ENCODE data around the gene FAM193A.
"Not testable (repeated sequence)": the region's sequence is repeated elsewhere in the genome, so short reads cannot be mapped to it uniquely, and the experiment has no call there.

Gene FAM193A

DNA sequence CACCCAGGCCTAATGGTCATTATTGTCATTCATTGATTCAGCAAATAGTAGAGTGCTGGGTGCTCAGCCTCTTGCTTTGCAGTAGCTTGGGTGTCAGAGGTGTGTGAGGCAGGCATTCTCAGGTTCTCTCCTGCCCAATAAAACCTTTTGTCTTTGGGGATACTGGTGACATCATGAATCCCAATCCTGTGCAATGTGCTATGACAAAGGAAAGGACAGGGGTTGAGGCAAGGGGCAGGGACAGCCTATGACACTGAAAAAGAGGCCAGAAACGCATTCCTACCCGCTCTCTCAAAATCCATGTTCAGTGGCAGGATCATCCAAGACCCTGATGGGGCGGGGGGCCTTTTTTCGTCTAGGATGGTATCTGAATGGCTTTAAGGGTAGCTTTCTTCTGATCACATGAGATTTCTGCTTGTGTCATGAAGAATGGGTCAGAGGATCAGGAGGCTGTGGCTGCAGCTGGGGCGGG, 1.5 kb upstream of the FAM193A start:
- H3K27me3 ChIP-seq (ENCODE audit: control insufficient read depth, insufficient read depth, low read length): no peaks in the 10 kb centered on the region
- no peaks in the 10 kb centered on the region for H3K36me3 ChIP-seq (ENCODE audit: control insufficient read depth, insufficient read depth, low read length)
- peak overlapping the region; percentile 96 for H3K27ac ChIP-seq (ENCODE audit: low read depth, low read length)
- peak overlapping the region; percentile 90 for H3K4me3 ChIP-seq (ENCODE audit: low read length)
- no peak overlapping the region for H3K9ac ChIP-seq (ENCODE audit: low read length)
- peaks cover 4% of the 10 kb centered on the region for H3K4me1 ChIP-seq (ENCODE audit: control insufficient read depth, insufficient read depth, low read length)

DNA sequence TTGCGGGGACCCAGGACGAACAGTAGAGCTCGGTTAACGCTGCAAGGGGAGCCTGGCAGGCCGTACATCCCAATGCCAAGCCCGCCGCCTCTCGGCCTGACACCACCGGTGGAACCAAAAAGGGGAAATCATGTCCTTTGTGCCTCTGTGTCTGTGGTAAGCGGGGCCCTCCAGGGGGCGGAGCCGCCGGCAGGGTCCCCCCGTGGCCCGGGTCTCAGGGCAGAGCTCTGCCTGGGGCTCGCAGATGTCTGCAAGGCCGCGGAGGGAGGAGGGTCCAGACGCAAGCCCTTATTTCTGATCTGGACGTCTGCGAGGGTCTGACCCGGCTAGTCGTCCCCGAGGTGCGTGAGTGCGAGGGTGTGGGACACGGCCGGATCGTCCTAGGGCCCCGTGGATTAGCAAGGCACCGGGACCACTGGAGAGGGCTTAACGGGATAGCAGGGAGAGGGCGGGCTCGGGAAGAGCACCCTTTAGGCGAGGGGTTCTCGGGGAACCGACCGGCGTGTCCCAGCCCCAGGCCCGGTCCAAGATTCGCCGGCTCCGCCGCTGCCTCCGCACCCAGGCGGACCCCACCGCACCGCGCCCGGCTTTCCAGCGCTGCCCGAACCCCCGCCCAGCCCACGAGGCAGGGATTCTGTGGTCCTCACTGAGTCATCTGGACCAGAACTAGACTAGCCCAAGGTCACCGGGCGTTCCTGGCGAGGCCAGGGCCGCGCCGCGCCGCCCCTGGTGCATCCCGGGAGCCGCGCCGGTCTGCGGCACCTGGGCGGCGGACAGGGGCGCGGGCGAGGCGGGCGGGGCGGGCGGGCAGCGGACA, 863 bp upstream of the FAM193A start:
- peak overlapping the region; percentile 96 for H3K27ac ChIP-seq (ENCODE audit: low read depth, low read length)
- peak overlapping the region; percentile 90 for H3K4me3 ChIP-seq (ENCODE audit: low read length)
- H3K36me3 ChIP-seq (ENCODE audit: control insufficient read depth, insufficient read depth, low read length): no peaks in the 10 kb centered on the region
- peak overlapping the region; percentile 88 for H3K9ac ChIP-seq (ENCODE audit: low read length)
- H3K4me1 ChIP-seq (ENCODE audit: control insufficient read depth, insufficient read depth, low read length): peaks cover 4% of the 10 kb centered on the region
- no peaks in the 10 kb centered on the region for H3K27me3 ChIP-seq (ENCODE audit: control insufficient read depth, insufficient read depth, low read length)

DNA sequence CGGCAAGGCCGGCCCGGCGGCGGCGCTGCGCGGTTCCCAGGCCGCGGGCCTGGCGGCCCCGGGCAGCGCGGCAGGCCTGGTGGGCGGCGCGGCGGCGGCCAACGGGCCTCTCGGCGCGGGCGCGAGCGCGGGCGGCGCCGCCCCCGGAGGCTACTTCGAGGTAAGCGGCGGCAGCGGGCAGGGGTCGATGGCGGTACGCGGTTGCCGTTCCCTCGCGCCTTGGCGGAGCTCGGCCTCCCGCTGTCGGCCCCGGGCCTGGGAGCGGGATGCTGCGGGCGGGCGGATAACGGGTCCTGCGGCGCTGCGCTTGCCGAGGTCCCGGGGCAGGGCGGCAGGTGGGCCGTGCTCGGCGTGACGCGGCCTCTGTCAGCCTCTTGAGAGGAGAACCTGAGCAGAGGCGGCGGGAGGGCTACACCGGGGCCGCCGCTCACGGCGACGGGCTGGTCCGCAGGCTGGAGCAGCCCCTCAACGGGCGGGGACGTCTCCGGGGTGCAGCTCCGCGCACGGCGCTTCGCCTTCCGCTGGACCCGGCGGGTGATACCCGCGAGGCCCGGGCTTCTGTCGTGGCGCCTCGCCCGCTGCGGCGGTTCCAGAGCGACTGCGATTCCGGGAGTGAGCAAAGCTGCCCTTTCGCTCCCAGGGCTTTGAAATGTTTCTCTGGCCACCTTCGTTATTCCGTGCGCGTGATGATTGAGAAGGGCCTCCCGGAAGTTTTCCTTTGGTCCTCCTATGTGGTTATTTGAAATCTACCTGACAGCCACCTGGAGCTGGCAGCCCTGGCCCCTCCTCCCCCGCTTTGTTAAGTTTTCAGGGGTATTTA, 774 bp downstream of the FAM193A start:
- Histone ChIP-seq H3K9ac (ENCODE audit: low read length) (peak overlapping the region; percentile 73), H3K27me3 (ENCODE audit: control insufficient read depth, insufficient read depth, low read length) (no peaks in the 10 kb centered on the region), H3K4me1 (ENCODE audit: control insufficient read depth, insufficient read depth, low read length) (peaks cover 4% of the 10 kb centered on the region), H3K36me3 (ENCODE audit: control insufficient read depth, insufficient read depth, low read length) (no peaks in the 10 kb centered on the region), H3K27ac (ENCODE audit: low read depth, low read length) (peak overlapping the region; percentile 87), H3K4me3 (ENCODE audit: low read length) (peak overlapping the region; percentile 87)

DNA sequence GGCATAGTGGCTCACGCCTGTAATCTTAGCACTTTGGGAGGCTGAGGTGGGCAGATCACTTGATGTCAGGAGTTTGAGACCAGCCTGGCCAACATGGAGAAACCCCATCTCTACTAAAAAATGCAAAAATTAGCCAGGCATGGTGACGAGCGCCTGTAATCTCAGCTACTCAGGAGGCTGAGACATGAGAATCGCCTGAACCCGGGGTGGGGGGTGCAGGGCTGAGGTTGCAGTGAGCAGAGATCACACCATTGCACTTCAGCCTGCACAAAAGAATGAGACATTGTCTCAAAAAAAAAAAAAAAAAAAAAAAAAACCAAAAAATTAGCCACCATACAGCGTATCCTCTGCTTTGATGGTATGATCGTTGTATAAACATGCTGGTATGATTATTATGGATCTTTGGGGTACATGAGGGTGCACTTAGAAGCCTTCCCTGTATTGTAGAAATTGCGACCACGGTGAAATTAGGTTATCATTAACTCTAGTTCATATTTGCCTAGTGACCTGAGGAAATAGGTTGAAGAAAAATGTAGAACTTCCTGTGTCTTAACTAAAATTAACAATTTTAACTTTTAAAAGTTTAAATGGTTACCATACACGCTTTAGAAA, 7.2 kb downstream of the FAM193A start:
- H3K4me1 ChIP-seq (ENCODE audit: control insufficient read depth, insufficient read depth, low read length); H3K9ac ChIP-seq (ENCODE audit: low read length): not testable (repeated sequence)

DNA sequence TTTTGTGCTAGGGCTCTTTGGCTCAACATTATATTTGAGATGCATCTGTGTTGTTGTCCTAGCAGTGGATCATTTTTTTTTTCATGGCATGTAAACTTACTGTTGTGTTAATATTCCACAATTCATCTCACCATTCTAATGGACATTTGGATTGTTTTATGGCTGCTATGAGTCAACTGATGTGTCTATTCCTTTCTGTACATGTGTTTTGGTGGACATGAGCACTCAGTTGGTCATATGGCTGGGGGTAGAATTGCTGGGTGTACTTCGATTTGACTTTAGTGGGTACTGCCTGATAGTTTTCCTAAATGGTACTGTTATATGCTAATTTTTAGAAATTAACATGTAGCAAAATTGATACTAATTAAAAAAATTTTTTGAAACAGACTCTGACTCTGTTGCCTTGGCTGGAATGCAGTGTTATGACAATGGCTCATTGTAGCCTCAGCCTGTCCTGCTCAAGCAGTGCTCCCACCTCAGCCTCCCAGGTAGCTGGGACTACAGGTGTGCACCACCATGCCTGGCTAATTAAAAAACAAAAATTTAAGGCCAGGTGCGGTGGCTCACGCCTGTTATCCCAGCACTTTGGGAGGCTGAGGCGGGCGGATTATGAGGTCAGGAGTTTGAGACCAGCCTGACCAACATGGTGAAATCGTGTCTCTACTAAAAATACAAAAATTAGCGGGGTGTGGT, 9.0 kb downstream of the FAM193A start:
- Histone ChIP-seq H3K27ac (ENCODE audit: low read depth, low read length) (no peak overlapping the region), H3K36me3 (ENCODE audit: control insufficient read depth, insufficient read depth, low read length) (peaks cover 4% of the 10 kb centered on the region), H3K4me3 (ENCODE audit: low read length) (no peak overlapping the region), H3K4me1 (ENCODE audit: control insufficient read depth, insufficient read depth, low read length) (no peaks in the 10 kb centered on the region), H3K9ac (ENCODE audit: low read length) (no peak overlapping the region), H3K27me3 (ENCODE audit: control insufficient read depth, insufficient read depth, low read length) (no peaks in the 10 kb centered on the region)

More for the DNA sequence above, 7.2 kb downstream of the FAM193A start:
- not testable (repeated sequence) for H3K36me3 ChIP-seq (ENCODE audit: control insufficient read depth, insufficient read depth, low read length); H3K27me3 ChIP-seq (ENCODE audit: control insufficient read depth, insufficient read depth, low read length); H3K27ac ChIP-seq (ENCODE audit: low read depth, low read length); H3K4me3 ChIP-seq (ENCODE audit: low read length)

DNA sequence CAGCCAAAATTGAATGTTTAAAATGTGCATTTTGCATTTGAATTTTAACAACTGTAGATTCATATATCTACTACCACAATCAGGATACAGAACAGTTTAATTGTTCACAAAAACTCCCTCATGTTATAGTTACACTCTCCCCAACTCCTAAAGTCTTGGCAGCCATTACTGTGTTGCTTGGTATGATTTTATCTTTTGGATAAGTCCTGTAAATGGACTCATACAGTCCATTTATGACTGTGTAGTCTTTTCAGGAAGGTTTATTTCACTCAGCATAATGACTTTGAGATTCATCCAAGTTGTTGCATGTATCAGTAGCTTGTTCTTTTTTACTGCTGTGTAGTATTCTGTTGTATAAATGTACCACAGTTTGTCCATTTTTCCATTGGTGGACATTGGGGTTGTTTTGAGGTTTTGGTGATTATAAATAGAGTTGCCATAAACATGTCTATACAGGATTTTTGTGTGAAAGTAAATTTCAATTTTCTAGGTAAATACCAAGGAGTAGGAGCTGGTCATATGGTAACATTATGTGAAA, 9.9 kb downstream of the FAM193A start:
- H3K4me1 ChIP-seq (ENCODE audit: control insufficient read depth, insufficient read depth, low read length): no peaks in the 10 kb centered on the region
- no peaks in the 10 kb centered on the region for H3K27me3 ChIP-seq (ENCODE audit: control insufficient read depth, insufficient read depth, low read length)
- peaks cover 4% of the 10 kb centered on the region for H3K36me3 ChIP-seq (ENCODE audit: control insufficient read depth, insufficient read depth, low read length)
- H3K4me3 ChIP-seq (ENCODE audit: low read length): no peak overlapping the region
- H3K9ac ChIP-seq (ENCODE audit: low read length): no peak overlapping the region
- H3K27ac ChIP-seq (ENCODE audit: low read depth, low read length): no peak overlapping the region

DNA sequence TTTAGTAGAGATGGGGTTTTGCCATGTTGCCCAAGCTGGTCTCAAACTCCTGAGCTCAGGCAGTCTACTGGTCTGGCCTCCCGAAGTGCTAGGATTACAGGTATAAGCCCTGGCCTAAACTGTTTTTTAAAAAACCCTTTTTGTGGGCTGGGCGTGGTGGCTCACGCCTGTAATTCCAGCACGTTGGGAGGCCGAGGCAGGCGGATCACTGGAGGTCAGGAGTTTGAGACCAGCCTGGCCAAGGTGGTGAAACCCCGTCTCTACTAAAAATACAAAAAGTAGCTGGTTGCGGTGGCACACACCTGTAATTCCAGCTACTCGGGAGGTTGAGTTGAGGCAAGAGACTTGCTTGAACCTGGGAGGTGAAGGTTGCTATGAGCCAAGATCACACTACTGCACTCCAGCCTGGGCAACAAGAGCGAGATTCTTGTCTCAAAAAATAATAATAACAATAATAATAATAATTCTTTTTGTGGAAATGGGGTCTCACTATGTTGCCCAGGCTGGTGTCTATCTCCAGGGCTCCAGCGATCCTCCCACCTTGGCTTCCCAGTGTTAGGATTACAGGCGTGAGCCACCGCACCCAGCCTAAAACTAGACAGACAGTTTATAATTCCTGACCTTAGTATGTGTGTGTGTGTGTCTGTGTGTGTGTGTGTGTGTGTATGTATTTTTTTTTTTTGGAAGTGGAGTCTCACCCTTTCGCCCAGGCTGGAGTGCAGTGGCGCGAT, 10.7 kb downstream of the FAM193A start:
- not testable (repeated sequence) for H3K36me3 ChIP-seq (ENCODE audit: control insufficient read depth, insufficient read depth, low read length); H3K9ac ChIP-seq (ENCODE audit: low read length); H3K27ac ChIP-seq (ENCODE audit: low read depth, low read length); H3K4me3 ChIP-seq (ENCODE audit: low read length); H3K4me1 ChIP-seq (ENCODE audit: control insufficient read depth, insufficient read depth, low read length); H3K27me3 ChIP-seq (ENCODE audit: control insufficient read depth, insufficient read depth, low read length)

DNA sequence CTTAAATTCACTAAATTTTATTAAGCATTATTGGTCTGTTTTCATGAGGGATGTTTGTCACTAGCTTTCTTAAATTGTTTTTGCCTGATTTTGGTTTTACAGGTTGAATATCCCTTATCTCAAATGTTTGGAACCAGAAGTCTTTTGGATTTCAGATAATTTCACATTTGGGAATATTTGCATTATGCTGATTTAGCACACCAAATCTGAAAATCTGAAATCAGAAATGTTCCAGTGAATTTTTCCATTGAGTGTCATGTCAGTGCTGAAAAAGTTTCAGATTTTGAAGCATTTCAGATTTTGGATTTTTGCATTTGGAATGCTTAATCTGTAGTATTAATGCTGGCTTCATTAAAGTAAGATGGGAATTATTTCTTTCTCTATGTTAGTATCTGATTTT, 14.7 kb downstream of the FAM193A start:
- Histone ChIP-seq H3K9ac (ENCODE audit: low read length) (no peak overlapping the region), H3K27me3 (ENCODE audit: control insufficient read depth, insufficient read depth, low read length) (no peaks in the 10 kb centered on the region), H3K36me3 (ENCODE audit: control insufficient read depth, insufficient read depth, low read length) (no peaks in the 10 kb centered on the region), H3K4me1 (ENCODE audit: control insufficient read depth, insufficient read depth, low read length) (no peaks in the 10 kb centered on the region), H3K27ac (ENCODE audit: low read depth, low read length) (no peak overlapping the region), H3K4me3 (ENCODE audit: low read length) (no peak overlapping the region)

DNA sequence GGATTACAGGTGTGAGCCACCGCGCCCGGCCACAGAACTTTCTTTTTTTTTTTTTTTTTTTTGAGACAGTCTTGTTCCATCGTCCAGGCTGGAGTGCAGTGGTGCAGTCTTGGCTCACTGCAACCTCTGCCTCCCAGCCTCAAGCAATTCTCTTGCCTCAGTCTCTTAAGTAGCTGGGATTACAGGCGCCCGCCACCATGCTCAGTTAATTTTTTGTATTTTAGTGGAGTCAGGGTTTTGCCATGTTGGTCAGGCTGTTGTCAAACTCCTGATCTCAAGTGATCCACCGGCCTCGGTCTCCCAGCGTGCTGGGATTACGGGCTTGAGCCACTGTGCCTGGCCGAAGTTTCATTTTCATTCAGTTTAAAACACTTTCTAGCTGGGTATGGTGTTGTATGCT, 16.4 kb downstream of the FAM193A start:
- Histone ChIP-seq H3K4me1 (ENCODE audit: control insufficient read depth, insufficient read depth, low read length) (peaks cover 3% of the 10 kb centered on the region), H3K9ac (ENCODE audit: low read length) (no peak overlapping the region), H3K36me3 (ENCODE audit: control insufficient read depth, insufficient read depth, low read length) (no peaks in the 10 kb centered on the region), H3K27ac (ENCODE audit: low read depth, low read length) (no peak overlapping the region), H3K27me3 (ENCODE audit: control insufficient read depth, insufficient read depth, low read length) (no peaks in the 10 kb centered on the region), H3K4me3 (ENCODE audit: low read length) (no peak overlapping the region)

DNA sequence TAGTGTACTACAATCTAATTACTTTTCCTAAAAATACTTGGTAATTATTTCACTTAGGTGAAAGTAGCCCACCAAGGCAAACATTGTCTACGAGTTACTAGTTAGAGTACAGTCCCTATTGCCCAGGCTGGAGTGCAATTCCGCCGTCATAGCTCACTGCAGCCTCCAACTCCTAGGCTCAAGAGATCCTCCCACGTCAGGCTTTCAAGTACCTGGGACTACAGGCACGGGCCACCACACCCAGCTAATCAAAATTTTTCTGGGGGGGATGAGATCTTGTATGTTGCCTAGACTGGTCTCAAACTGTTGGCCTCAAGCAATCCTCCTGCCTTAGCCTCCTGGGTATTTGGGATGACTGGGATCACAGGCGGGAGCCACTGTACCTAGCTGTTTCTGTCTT, 21.9 kb downstream of the FAM193A start:
- Histone ChIP-seq H3K36me3 (ENCODE audit: control insufficient read depth, insufficient read depth, low read length) (no peaks in the 10 kb centered on the region), H3K27me3 (ENCODE audit: control insufficient read depth, insufficient read depth, low read length) (no peaks in the 10 kb centered on the region), H3K27ac (ENCODE audit: low read depth, low read length) (no peak overlapping the region), H3K4me1 (ENCODE audit: control insufficient read depth, insufficient read depth, low read length) (peaks cover 3% of the 10 kb centered on the region), H3K9ac (ENCODE audit: low read length) (no peak overlapping the region), H3K4me3 (ENCODE audit: low read length) (no peak overlapping the region)

DNA sequence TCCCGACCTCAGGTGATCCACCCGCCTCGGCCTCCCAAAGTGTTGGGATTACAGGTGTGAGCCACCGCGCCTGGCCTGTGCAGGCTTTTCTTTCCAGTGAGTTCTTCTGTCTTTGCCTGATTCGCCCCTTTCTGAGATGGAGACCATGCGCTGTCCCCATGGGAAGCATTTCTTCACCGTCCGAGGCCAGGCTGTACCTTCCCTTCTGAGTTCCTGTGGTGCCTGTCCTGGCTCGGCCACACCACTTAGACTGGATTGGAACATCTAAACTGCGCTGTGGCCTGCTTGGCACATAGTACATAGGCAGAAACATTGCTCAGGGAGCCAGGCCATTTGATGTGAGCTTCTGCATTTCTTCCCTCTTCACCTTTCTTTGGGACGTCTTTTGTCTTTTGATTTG, 23.7 kb downstream of the FAM193A start:
- Histone ChIP-seq H3K4me1 (ENCODE audit: control insufficient read depth, insufficient read depth, low read length) (peaks cover 3% of the 10 kb centered on the region), H3K27ac (ENCODE audit: low read depth, low read length) (no peak overlapping the region), H3K9ac (ENCODE audit: low read length) (no peak overlapping the region), H3K4me3 (ENCODE audit: low read length) (no peak overlapping the region), H3K27me3 (ENCODE audit: control insufficient read depth, insufficient read depth, low read length) (no peaks in the 10 kb centered on the region), H3K36me3 (ENCODE audit: control insufficient read depth, insufficient read depth, low read length) (no peaks in the 10 kb centered on the region)
